Ovary (tissue), 3 donors: ENCODE measurements around the gene BICDL2.

ENCODE experiments used
- EP300 ChIP-seq: sonication (generic); formaldehyde crosslinking; IDR thresholded peaks from one replicate; pipeline ENCODE4 v1.6.1; 2017; ENCODE audit warnings: antibody characterized with exemption
- POLR2A ChIP-seq: fragments of 450-650 bp; IDR thresholded peaks from one replicate; pipeline ENCODE4 v1.6.1; 2017; ENCODE audit warnings: antibody characterized with exemption, mild to moderate bottlenecking, moderate library complexity
- TF ChIP-seq, protein P1 (sequence below), 3 donors: fragments of 450-650 bp in 2 of 3; fragments of 200-600 bp in 1 of 3; IDR thresholded peaks; one replicate each; pipeline versions ENCODE4 v1.5.1 to v1.8.0; 2016 to 2022; ENCODE audit warnings: antibody characterized with exemption in 3 of 3, mild to moderate bottlenecking in 1 of 3
- donor health status: DM: no; HTN: no; CAD: no.

DNA sequence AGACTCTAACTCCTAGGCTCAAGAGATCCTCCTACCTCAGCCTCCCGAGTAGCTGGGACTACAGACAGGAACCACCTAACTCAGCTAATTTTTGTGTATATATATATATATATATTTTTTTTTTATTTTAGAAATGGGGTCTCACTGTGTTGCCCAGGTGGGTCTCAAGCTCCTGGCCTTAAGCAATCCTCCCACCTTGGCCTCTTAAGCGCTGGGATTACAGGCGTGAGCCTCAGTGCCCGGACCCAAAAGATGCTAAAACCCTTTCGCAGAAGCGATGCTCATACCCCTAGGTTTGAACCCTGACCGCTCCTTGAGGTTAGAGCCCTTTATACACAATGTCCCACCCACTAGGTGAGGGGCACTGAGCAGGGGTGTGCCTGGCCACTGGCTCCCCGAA lies 26.2 kb downstream of the BICDL2 start:
- TF ChIP-seq, protein P1, sequence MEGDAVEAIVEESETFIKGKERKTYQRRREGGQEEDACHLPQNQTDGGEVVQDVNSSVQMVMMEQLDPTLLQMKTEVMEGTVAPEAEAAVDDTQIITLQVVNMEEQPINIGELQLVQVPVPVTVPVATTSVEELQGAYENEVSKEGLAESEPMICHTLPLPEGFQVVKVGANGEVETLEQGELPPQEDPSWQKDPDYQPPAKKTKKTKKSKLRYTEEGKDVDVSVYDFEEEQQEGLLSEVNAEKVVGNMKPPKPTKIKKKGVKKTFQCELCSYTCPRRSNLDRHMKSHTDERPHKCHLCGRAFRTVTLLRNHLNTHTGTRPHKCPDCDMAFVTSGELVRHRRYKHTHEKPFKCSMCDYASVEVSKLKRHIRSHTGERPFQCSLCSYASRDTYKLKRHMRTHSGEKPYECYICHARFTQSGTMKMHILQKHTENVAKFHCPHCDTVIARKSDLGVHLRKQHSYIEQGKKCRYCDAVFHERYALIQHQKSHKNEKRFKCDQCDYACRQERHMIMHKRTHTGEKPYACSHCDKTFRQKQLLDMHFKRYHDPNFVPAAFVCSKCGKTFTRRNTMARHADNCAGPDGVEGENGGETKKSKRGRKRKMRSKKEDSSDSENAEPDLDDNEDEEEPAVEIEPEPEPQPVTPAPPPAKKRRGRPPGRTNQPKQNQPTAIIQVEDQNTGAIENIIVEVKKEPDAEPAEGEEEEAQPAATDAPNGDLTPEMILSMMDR (IDR thresholded peaks at IDR 0.05) = no peak
- no peak for TF ChIP-seq POLR2A
- TF ChIP-seq EP300 = no peak
